Cardiac muscle cell (in vitro differentiated cells and primary cell): ENCODE results near the gene DDX39A. TPM values are rescaled to one million over a fixed set of nuclear protein-coding genes. Genes with fewer than 3 reads are reported as not detected.

Source experiments
- DNase-seq, 2 donors: peaks; one replicate each; pipeline versions ENCODE4 v3.0.0 to v3.0.0-alpha.2; 2010 to 2017; ENCODE audit warnings: low read depth in 1 of 2, low spot score in 1 of 2
- H3K27ac ChIP-seq: fragments of 200-600 bp; sonication (generic); 2 replicates; pipeline ENCODE4 v1.5.1; 2016
- H3K27me3 ChIP-seq: fragments of 200-600 bp; sonication (generic); 2 replicates; pipeline ENCODE4 v1.6.0; 2016; ENCODE audit warnings: control low read depth
- H3K36me3 ChIP-seq: fragments of 200-600 bp; sonication (generic); 2 replicates; pipeline ENCODE4 v1.5.1; 2016; ENCODE audit warnings: control low read depth
- H3K4me1 ChIP-seq: fragments of 200-600 bp; sonication (generic); 2 replicates; pipeline ENCODE4 v1.8.1; 2017; ENCODE audit warnings: low read depth, mild to moderate bottlenecking, mixed run types
- H3K4me3 ChIP-seq: fragments of 200-600 bp; sonication (generic); 2 replicates; pipeline ENCODE4 v1.5.1; 2016; ENCODE audit warnings: mild to moderate bottlenecking
- H3K9me3 ChIP-seq: fragments of 200-600 bp; sonication (generic); 2 replicates; pipeline ENCODE4 v1.5.1; 2017; ENCODE audit warnings: low read depth, mild to moderate bottlenecking, control low read depth
- polyA plus RNA-seq: library from polyadenylated mRNA; unstranded; fragments of >200 nt; fragmentation: Nextera tagmentation; extraction: Ambion mirVana; gene quantifications from 2 replicates; pipeline ENCODE4 v1.2.1, GENCODE V29; 2016
- total RNA-seq: library from RNA; depleted of rRNA; stranded (reverse); fragments of >200 nt; gene quantifications from 2 replicates; pipeline ENCODE4 v1.2.3, GENCODE V29; 2016
- TF ChIP-seq, protein P1 (sequence below): IDR thresholded peaks from 2 replicates; pipeline ENCODE4 v1.5.1; 2012; ENCODE audit warnings: low read depth, mild to moderate bottlenecking, low read length

DDX39A gene
- total and polyA plus RNA-seq, 2 experiments from 2014 or later = 73.3 to 77.0 TPM

DNA sequence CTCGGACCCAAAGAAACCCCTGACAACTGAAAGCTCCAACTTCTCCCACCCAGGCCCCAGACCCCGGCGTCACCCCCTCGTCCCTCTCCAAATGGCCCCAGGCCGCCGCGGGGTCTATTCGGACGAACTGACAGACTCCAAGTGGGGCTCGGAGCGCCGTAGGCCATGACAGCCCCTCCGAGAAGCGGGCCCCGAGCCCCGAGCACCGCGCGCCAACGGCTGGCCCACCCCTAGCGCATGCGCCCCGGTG, 360 bp downstream of the DDX39A start:
- Histone ChIP-seq H3K27me3 (no peaks in the 10 kb centered on the region), H3K36me3 (no peaks in the 10 kb centered on the region), H3K9me3 (no peaks in the 10 kb centered on the region), H3K4me3 (peak overlapping the region; percentile 67), H3K27ac (peak overlapping the region; percentile 97), H3K4me1 (peaks cover 10% of the 10 kb centered on the region)
- TF ChIP-seq, protein P1, sequence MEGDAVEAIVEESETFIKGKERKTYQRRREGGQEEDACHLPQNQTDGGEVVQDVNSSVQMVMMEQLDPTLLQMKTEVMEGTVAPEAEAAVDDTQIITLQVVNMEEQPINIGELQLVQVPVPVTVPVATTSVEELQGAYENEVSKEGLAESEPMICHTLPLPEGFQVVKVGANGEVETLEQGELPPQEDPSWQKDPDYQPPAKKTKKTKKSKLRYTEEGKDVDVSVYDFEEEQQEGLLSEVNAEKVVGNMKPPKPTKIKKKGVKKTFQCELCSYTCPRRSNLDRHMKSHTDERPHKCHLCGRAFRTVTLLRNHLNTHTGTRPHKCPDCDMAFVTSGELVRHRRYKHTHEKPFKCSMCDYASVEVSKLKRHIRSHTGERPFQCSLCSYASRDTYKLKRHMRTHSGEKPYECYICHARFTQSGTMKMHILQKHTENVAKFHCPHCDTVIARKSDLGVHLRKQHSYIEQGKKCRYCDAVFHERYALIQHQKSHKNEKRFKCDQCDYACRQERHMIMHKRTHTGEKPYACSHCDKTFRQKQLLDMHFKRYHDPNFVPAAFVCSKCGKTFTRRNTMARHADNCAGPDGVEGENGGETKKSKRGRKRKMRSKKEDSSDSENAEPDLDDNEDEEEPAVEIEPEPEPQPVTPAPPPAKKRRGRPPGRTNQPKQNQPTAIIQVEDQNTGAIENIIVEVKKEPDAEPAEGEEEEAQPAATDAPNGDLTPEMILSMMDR = no peak
- DNase-seq = peak in 1 of 2 donors; percentile 91

GRCh38 chr19:14416817-14417231, 2.3 kb downstream of the DDX39A start:
- Histone ChIP-seq H3K27ac (peak overlapping the region; percentile 72), H3K4me1 (peaks cover 10% of the 10 kb centered on the region), H3K36me3 (peaks cover 8% of the 10 kb centered on the region), H3K4me3 (no peak overlapping the region), H3K9me3 (no peaks in the 10 kb centered on the region), H3K27me3 (no peaks in the 10 kb centered on the region)
- DNase-seq = no peak
- TF ChIP-seq, protein P1 = no peak

DNA sequence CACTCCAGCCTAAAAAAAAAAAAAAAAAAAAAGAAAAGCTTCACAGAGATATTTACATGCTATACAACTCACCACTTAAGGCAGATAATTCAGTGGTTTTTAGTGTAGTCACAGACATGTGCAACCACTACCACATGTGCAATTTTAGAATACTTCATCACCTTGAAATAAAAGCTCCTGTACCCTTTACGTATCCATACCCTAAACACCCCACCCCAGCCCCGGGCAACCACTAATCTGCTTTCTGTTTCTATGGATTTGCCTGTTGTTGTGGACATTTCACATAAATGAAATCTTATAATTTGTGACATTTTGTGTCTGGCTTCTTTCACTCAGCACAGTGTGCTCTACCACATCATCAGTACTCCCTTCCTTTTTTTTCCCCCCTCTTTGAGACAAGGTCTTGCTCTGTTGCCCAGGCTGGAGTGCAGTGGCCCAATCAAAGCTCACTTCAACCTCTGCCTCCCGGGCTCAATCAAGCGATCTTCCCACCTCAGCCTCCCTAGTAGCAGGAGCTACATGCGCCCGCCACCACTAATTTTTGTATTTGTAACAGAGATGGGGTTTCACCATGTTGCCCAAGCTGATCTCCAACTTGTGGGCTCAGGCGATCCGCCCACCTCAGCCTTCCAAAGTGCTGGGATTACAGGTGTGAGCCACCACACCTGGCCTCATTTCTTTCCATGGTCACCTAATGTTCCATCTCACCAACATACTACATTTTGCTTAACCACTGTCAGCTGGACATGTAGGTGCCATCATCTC, 4.0 kb downstream of the DDX39A start:
- no peak for DNase-seq

GRCh38 chr19:14413693-14414181, 5.4 kb downstream of the DDX39A start:
- TF ChIP-seq, protein P1 = no peak
- Histone ChIP-seq H3K4me1 (peaks cover 10% of the 10 kb centered on the region), H3K27me3 (no peaks in the 10 kb centered on the region), H3K9me3 (no peaks in the 10 kb centered on the region), H3K27ac (no peak overlapping the region), H3K36me3 (peaks cover 34% of the 10 kb centered on the region), H3K4me3 (no peak overlapping the region)
- DNase-seq = peak in 1 of 2 donors; percentile 69

More for the DNA sequence above, 4.0 kb downstream of the DDX39A start:
- Histone ChIP-seq H3K27me3 (no peaks in the 10 kb centered on the region), H3K27ac (no peak overlapping the region), H3K4me3 (no peak overlapping the region), H3K36me3 (peaks cover 20% of the 10 kb centered on the region), H3K4me1 (peaks cover 10% of the 10 kb centered on the region), H3K9me3 (no peaks in the 10 kb centered on the region)
- TF ChIP-seq, protein P1 = no peak

GRCh38 chr19:14412996-14413692, 6.0 kb downstream of the DDX39A start:
- Histone ChIP-seq H3K36me3 (peaks cover 40% of the 10 kb centered on the region), H3K27ac (no peak overlapping the region), H3K4me1 (peaks cover 10% of the 10 kb centered on the region), H3K4me3 (no peak overlapping the region), H3K27me3 (no peaks in the 10 kb centered on the region), H3K9me3 (no peaks in the 10 kb centered on the region)
- DNase-seq = no peak
- TF ChIP-seq, protein P1 = no peak
